Right cardiac atrium (tissue), 5 donors: ENCODE measurements around the gene ZNF662. TPM values are rescaled to one million over a fixed set of nuclear protein-coding genes. Genes with fewer than 3 reads are reported as not detected.
A peak's percentile ranks its signal among the peaks of the same experiment; 100 is the strongest.

ENCODE experiments used
- ATAC-seq, 2 donors: fragments of 200-7000 bp; cut with Tn5 transposase; one replicate each; pipeline versions ENCODE4 v1.8.0 to v1.9.1; 2020; ENCODE audit warnings: moderate library complexity in 2 of 2, mild to moderate bottlenecking in 1 of 2
- DNase-seq, 3 donors: peaks; one replicate each; pipeline ENCODE4 v3.0.0-alpha.2; 2020
- H3K27ac ChIP-seq: one replicate; pipeline ENCODE4 v1.5.1; 2013; ENCODE audit warnings: mild to moderate bottlenecking, low read length, control low read depth, moderate library complexity
- H3K27me3 ChIP-seq: one replicate; pipeline ENCODE4 v1.6.1; 2013; ENCODE audit not compliant: control insufficient read depth, insufficient read depth
- H3K4me1 ChIP-seq: one replicate; pipeline ENCODE4 v1.6.1; 2013; ENCODE audit warnings: low read length; ENCODE audit not compliant: control insufficient read depth, insufficient read depth
- H3K4me3 ChIP-seq: one replicate; pipeline ENCODE4 v1.5.1; 2013; ENCODE audit warnings: low read length, control low read depth
- H3K9me3 ChIP-seq: one replicate; pipeline ENCODE4 v1.6.1; 2013; ENCODE audit warnings: low read length; ENCODE audit not compliant: control insufficient read depth
- WGBS: extraction: QIAGEN DNeasy Blood & Tissue Kit; methylation state at CpG from one replicate; pipeline ENCODE4 v1.1.7; 2013; 5-methylcytosine and 5-hydroxymethylcytosine counted together
- intact Hi-C, 4 donors: fragments of 100-400 bp; cut with DNase I; formaldehyde crosslinking; loops; one replicate each; pipeline versions ENCODE4 v1.11.0 to v1.14.0; 2022 to 2023
- long read RNA-seq, 4 donors: library from polyadenylated mRNA; unstranded; transcript quantifications; one replicate each; pipeline ENCODE4 v2.0.0, GENCODE V29; 2020 to 2021
- polyA plus RNA-seq: library from polyadenylated mRNA; stranded (reverse); fragments of 200-250 nt; gene quantifications from one replicate; pipeline ENCODE4 v1.2.3, GENCODE V29; 2013
- total RNA-seq, 4 donors: library from RNA; stranded (reverse); fragmentation: NEBNext Ultra II Directional; extraction: Animal tissue kit (Norgen Biotek cat#: 25700); gene quantifications; one replicate each; pipeline ENCODE4 v1.2.1, GENCODE V29; 2021
- donor health status: healthy with polysubstance abuse.
- donor health status: DM: no; HTN: yes; CAD: no.
- donor health status: DM: no; HTN: no; CAD: no.
- donor health status: DM: no; HTN: yes; CAD: no; lungs with severe emphysema.
- donor health status: DM: yes; HTN: yes; CAD: no.

ZNF662 gene
- total RNA-seq (1 to 10 TPM; 5.6 to 8.9 (median 7.0) TPM), polyA plus RNA-seq (3.1 TPM)
- long read RNA-seq, donor 1, partial matches to known transcripts = 0 of 4 reads
- long read RNA-seq, donor 1, other reads (novel, unspliced or antisense) = 3 of 4 reads
- long read RNA-seq, donor 2, full-length matches to known transcripts = 1 of 2 reads
- long read RNA-seq, donor 2, partial matches to known transcripts = 0 of 2 reads
- long read RNA-seq, donor 2, other reads (novel, unspliced or antisense) = 1 of 2 reads
- long read RNA-seq, donor 3, partial matches to known transcripts = 0 of 7 reads
- long read RNA-seq, donor 3, other reads (novel, unspliced or antisense) = 6 of 7 reads
- long read RNA-seq, donor 4, partial matches to known transcripts = 0 of 1 reads
- long read RNA-seq, donor 4, other reads (novel, unspliced or antisense) = 1 of 1 reads

DNA sequence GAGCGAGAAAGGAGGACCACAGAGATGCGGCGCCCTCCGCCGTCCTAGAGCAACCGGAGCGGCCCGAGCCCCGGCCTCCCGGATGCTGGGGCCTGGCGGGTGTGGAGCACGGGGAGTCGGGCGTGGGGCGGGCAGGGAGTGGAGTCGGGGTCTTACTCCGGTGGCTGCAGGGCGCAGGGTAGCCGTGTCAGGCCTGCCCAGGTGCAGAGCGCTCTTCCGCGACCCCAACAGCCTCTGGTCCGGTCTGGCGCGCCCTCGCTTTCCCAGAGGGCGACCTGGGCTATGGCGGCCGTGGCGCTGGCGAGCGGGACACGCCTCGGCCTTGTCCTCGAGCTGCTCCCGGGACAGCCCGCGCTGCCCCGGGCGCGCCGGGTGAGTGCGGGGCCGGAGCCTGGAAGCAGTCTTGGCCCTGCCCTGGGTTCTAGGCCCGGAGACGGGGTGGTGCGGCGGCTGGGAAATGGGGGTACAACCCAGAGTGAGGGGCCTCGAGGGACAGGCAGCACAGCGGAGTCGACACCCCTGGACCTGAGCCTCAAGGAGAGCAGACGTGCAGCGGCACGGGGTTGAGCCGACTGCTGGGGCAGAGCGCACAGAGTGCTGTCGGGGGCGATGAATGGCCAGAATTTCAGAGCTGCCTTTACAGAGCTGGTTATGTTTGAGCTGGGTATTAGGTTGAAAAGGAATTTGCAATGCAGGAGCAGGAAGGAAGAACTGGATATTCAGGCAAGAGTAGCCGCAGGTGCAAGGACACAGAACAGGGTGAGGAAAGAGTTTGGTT, at the start of gene ZNF662:
Gene ZNF662 (plus strand): TSS at position 73 of the 778 bp plus-strand sequence. CDS start 1,973 bp downstream, outside the sequence.
- Histone ChIP-seq H3K4me1 (no peaks in the 10 kb centered on the region), H3K4me3 (peak within 1 kb of the TSS; percentile 80), H3K9me3 (no peaks in the 10 kb centered on the region), H3K27ac (no peak within 1 kb of the TSS), H3K27me3 (no peaks in the 10 kb centered on the region)
- ATAC-seq (peak; percentile 94), DNase-seq (peak; percentile 69 to 85 (median 85))
- 2% methylated on average over 59 of the region's 59 CpGs for WGBS
- intact Hi-C loops = no loop called here

DNA sequence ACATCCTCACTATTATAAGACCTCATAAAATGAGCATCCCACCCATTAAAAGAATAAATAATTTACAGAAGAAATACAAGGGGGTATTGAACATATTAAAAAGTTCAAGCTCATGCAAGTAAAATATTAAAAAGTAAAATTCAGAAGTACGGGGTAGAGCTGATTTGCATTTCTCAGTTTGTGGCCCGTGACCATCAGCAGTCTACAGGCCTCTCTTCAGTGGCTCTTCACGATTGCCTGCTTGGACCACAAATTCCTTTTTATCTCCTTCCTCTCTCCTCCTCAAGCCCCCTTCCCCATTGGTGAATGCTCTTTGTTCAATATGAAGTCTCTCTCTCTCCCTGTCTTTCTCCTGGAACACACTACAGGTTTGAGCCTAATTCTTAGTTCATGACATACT, 49.4 kb upstream of the ZNF662 start:
- intact Hi-C loops = no loop called here
- no peaks in the 10 kb centered on the region for H3K27me3 ChIP-seq
- H3K4me1 ChIP-seq = no peaks in the 10 kb centered on the region
- DNase-seq = no peak
- WGBS = 85% methylated on average over 3 of the region's 3 CpGs
- no peak overlapping the region for H3K4me3 ChIP-seq
- no peaks in the 10 kb centered on the region for H3K9me3 ChIP-seq
- H3K27ac ChIP-seq = no peak overlapping the region
- ATAC-seq = no peak

DNA sequence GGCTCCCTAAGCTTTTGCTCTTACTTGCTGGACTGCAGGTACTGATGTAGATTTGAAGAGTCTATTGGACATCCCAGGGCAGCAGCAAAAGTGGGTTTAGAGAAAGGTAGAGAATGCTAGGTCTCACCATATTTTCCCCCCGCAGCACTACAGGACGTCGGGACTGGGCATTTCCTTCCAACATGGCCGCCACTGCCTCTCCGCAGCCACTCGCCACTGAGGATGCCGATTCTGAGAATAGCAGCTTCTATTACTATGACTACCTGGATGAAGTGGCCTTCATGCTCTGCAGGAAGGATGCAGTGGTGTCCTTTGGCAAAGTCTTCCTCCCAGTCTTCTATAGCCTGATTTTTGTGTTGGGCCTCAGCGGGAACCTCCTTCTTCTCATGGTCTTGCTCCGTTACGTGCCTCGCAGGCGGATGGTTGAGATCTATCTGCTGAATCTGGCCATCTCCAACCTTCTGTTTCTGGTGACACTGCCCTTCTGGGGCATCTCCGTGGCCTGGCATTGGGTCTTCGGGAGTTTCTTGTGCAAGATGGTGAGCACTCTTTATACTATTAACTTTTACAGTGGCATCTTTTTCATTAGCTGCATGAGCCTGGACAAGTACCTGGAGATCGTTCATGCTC, 41.5 kb upstream of the ZNF662 start:
- no peak for DNase-seq
- Histone ChIP-seq H3K4me1 (no peaks in the 10 kb centered on the region), H3K4me3 (no peak overlapping the region), H3K9me3 (no peaks in the 10 kb centered on the region), H3K27ac (no peak overlapping the region), H3K27me3 (no peaks in the 10 kb centered on the region)
- no peak for ATAC-seq
- intact Hi-C loops = no loop called here
- WGBS = 95% methylated on average over 15 of the region's 15 CpGs

DNA sequence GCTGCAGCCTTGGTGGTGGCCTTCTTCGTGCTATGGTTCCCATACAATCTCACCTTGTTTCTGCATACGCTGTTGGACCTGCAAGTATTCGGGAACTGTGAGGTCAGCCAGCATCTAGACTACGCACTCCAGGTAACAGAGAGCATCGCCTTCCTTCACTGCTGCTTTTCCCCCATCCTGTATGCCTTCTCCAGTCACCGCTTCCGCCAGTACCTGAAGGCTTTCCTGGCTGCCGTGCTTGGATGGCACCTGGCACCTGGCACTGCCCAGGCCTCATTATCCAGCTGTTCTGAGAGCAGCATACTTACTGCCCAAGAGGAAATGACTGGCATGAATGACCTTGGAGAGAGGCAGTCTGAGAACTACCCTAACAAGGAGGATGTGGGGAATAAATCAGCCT, 40.7 kb upstream of the ZNF662 start:
- Histone ChIP-seq H3K27ac (no peak overlapping the region), H3K4me3 (no peak overlapping the region), H3K27me3 (no peaks in the 10 kb centered on the region), H3K4me1 (no peaks in the 10 kb centered on the region), H3K9me3 (no peaks in the 10 kb centered on the region)
- WGBS = 98% methylated on average over 8 of the region's 8 CpGs
- intact Hi-C loops = no loop called here
- ATAC-seq (no peak), DNase-seq (no peak)

DNA sequence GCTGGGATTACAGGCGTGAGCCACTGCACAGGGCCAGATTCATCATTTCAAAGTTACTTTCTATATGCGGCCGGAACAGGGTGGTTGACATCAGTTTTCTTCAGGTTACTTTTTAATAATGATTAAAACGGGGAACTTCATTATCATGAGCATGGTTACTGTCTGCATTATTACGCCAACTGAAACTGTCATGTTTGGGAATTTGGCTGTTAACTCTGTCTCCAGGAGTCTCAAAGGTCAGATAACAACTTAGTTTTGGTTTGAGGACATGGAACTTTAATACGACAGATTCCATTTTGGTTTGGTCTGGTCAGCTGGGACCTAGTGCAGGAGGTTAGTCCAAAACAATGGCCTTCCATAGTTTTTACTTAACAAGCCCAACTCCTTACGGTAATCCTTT, 38.8 kb upstream of the ZNF662 start:
- Histone ChIP-seq H3K27me3 (no peaks in the 10 kb centered on the region), H3K27ac (no peak overlapping the region), H3K9me3 (no peaks in the 10 kb centered on the region), H3K4me3 (no peak overlapping the region), H3K4me1 (peaks cover 9% of the 10 kb centered on the region)
- no peak for ATAC-seq
- intact Hi-C loops = no loop called here
- DNase-seq = no peak
- WGBS = 86% methylated on average over 7 of the region's 7 CpGs

DNA sequence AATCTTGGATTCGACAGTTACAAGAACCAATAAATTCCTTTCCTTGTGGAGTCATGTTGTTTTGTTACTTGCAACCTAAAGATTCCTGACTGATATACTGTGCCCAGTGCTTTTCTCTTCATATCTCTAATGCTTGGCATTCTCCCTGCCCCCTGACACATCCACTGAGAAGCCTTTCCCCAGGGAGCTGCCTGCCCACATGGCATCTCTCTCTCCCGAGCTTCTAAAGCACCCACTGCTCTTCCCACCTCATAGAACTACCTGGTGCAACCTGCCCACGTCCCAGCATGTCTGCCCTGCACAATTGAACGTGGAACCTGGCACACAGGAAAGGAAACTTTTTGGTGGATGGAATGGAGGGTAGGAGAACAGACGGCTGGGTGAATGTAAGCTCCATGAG, 37.1 kb upstream of the ZNF662 start:
- intact Hi-C loops = no loop called here
- Histone ChIP-seq H3K4me3 (no peak overlapping the region), H3K4me1 (peaks cover 13% of the 10 kb centered on the region), H3K27me3 (no peaks in the 10 kb centered on the region), H3K27ac (no peak overlapping the region), H3K9me3 (no peaks in the 10 kb centered on the region)
- ATAC-seq (no peak), DNase-seq (no peak)
- WGBS = 82% methylated on average over 5 of the region's 5 CpGs

DNA sequence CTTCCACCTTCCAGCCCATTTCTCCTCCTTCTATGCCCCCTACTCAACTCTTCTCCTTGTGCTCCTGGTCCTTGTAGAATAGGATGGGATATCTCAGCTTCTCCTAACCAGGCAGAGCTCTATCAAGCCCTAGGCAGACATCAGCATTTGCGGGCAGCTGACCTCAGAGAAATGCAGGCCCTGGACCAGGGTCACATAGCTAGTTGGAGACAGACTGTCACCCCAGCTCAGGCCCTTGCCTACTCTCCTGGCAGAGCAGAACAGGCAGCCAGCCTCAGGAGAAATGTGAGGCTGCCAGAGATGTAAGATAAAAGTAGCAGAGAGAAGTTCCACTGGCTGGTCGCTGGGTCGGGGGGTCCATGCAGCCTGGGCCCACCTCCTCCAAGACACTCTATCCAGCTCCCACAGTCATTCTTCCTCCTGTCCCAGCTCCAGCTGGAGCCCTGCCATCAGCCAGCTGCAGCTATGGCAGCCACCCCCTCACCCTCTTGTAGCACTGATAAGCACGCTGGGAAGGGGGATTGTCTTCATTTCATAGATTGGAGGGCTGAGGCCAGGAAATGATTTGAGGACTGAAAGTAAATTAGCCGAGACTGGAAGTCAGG, 34.2 kb upstream of the ZNF662 start:
- no peak overlapping the region for H3K4me3 ChIP-seq
- H3K27ac ChIP-seq = peak overlapping the region; percentile 1
- peak; percentile 48 to 86 (median 80) for DNase-seq
- peak; percentile 50 to 59 for ATAC-seq
- WGBS = 17% methylated on average over 5 of the region's 5 CpGs
- peaks cover 13% of the 10 kb centered on the region for H3K4me1 ChIP-seq
- no peaks in the 10 kb centered on the region for H3K27me3 ChIP-seq
- no peaks in the 10 kb centered on the region for H3K9me3 ChIP-seq
- intact Hi-C loops = no loop called here

DNA sequence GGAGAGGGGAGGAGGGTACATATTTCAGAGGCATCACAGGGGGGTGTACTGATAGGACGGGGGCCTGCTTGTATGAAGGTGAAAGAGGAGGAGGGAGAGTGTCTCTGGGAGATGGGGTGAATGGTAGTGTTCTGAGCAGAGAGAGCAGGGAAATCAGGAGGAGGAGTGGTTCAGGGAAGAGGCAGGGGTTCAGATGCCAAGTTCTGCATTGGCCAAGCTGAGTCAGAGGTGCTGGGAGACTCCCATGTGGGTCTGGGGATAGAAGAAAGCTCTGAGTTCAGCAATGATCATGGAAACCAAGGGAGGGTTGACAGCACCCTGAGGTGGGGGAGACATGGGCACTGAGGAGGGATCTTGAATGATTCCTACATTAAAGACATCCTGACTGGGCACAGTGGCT, 33.2 kb upstream of the ZNF662 start:
- Histone ChIP-seq H3K9me3 (no peaks in the 10 kb centered on the region), H3K27me3 (no peaks in the 10 kb centered on the region), H3K4me1 (peaks cover 13% of the 10 kb centered on the region), H3K4me3 (no peak overlapping the region), H3K27ac (no peak overlapping the region)
- intact Hi-C loops = no loop called here
- 68% methylated on average over 1 of the region's 1 CpG for WGBS
- DNase-seq (peak in 1 of 3 donors; percentile 24), ATAC-seq (peak; percentile 22 to 50)

DNA sequence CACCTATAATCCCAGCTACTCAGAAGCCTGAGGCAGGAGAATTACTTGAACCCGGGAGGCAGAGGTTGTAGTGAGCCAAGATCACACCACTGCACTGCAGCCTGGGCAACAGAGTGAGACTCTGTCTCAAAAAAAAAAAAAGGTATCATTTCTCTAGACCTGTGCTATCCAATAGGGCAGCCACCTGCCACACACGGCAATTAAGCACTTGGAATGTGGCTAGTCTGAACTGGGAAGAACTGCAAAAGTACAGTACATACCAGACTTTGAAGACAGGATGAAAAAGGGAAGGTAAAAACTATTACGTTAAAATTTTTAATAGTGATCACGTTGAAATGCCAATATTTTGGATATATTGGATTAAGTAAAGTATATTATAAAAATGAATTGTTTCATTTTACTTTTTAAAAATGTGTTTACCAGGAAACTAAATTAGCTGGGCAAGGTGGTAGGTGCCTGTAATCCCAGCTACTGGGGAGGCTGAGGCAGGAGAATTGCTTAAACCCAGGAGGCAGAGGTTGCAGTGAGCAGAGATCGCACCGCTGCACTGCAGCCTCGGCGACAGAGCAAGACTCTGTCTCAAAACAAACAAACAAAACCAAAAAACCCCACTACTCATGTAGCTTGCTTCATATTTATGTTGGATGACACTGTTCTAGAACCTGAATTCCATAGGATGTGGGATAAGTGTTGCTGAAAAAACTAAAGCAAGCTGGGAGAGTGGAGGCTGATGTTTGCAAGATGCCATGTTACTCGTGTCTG, 32.5 kb upstream of the ZNF662 start:
- H3K4me3 ChIP-seq = no peak overlapping the region
- DNase-seq (no peak), ATAC-seq (no peak)
- no peak overlapping the region for H3K27ac ChIP-seq
- intact Hi-C loops = no loop called here
- H3K4me1 ChIP-seq = peaks cover 13% of the 10 kb centered on the region
- 82% methylated on average over 9 of the region's 9 CpGs for WGBS
- H3K27me3 ChIP-seq = no peaks in the 10 kb centered on the region
- no peaks in the 10 kb centered on the region for H3K9me3 ChIP-seq

DNA sequence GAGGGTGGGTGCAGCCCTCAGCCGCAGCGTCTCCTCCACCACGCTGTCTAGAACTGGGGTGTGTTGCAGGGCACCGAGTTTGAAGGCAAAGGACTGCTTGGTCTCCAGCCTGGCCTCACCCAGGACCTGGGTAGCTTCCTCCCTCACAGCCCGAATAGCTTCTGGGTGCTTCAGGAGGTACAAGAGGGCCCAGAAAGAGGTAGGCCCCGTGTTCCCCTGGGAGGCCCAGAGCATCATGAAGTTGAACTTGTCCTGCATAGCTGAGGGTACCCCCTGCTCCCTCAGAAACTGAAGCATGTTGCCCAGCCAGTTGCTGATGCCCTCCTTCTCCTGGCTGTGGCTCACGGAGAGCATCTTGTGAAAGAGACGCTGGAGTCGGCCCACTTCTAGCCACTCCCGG, 31.2 kb upstream of the ZNF662 start:
- DNase-seq = no peak
- no peaks in the 10 kb centered on the region for H3K27me3 ChIP-seq
- intact Hi-C loops = loop anchor here in 1 of 4 donors (5.0 kb wide), 1 partner anchor 32 kb away; no protein-coding TSS in a partner anchor
- ATAC-seq = no peak
- H3K4me3 ChIP-seq = no peak overlapping the region
- 94% methylated on average over 10 of the region's 10 CpGs for WGBS
- no peak overlapping the region for H3K27ac ChIP-seq
- H3K4me1 ChIP-seq = peaks cover 13% of the 10 kb centered on the region
- no peaks in the 10 kb centered on the region for H3K9me3 ChIP-seq
